Tongue (tissue), 2 donors: ENCODE data around the gene PITPNM3. TPM values are rescaled to one million over a fixed set of nuclear protein-coding genes. Genes with fewer than 3 reads are reported as not detected.
A peak's percentile ranks its signal among the peaks of the same experiment; 100 is the strongest.

ENCODE experiments used
- DNase-seq: peaks from one replicate; pipeline ENCODE4 v3.0.0-alpha.2; 2015
- total RNA-seq: library from RNA; depleted of rRNA; stranded (reverse); fragments of >200 nt; gene quantifications from one replicate; pipeline ENCODE4 v1.2.3, GENCODE V29; 2014

PITPNM3 gene
- total RNA-seq, 1 donor from 2014 or later = 7.2 TPM

- no peak for DNase-seq
Observed at GRCh38 chr17:6461792-6462524, 94.4 kb downstream of the PITPNM3 start.

- DNase-seq = no peak
Observed at GRCh38 chr17:6461246-6461645, 95.1 kb downstream of the PITPNM3 start.

- no peak for DNase-seq
Observed at GRCh38 chr17:6460531-6461161, 95.7 kb downstream of the PITPNM3 start.

DNA sequence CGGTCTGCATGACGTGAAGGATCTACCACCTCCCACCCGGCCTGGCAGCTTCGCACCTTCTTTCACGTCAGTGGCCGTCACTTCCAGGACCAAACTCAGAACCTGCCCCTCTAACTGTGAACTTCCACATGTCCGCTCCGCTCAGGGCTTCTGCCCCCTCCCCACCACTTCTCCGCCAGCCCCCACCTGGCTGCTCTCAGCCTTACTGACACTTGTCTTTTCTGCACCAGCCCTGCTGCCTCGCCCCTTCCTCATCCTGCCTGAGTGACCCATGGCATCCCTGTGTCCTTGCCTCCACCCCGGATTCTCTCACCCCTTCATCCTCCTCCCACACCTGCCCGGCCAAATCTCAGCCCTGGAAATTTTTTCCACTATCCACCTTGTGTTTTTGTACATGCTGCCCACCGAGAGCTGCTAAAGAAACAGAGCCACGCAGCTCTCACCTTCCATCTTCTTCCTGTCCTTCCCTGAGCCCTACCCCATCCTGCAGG lies 97.8 kb downstream of the PITPNM3 start:
- DNase-seq = no peak

DNA sequence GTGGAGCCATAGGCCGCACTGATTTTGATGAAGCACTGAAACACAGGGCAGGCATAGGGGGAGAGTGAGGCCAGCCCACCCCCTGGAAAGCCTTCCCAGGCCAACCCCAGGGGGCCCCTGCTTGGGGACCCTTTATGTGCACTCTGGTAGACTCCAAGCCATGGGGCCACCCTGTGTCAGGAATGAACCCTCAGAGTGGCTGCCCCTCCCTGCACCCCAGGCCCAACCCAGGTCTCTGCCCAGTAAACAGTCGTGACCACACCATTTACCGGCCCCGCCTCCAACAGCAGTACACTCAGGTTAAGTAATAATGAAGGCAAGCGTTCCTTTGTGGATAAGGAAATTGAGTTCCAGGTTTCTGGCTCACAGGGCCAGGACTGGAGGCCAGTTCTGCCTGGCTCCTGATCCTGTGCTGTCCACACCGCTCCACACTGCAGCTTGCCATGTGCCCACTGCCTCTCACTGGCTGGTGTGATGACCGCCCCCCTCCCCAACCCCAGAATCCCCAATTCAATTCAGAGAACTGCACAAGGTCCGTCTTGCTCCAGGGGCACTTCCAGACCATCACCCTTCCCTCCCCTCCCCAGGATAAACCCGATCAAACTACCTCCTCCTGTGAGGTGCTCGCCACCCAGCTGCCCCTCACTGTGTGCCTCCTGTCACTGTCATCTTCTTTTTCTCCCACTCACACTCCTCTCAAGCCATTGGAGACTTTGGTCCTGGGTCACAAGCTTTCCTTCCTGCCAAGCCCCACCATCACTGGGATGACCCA lies 98.5 kb downstream of the PITPNM3 start:
- no peak for DNase-seq

DNA sequence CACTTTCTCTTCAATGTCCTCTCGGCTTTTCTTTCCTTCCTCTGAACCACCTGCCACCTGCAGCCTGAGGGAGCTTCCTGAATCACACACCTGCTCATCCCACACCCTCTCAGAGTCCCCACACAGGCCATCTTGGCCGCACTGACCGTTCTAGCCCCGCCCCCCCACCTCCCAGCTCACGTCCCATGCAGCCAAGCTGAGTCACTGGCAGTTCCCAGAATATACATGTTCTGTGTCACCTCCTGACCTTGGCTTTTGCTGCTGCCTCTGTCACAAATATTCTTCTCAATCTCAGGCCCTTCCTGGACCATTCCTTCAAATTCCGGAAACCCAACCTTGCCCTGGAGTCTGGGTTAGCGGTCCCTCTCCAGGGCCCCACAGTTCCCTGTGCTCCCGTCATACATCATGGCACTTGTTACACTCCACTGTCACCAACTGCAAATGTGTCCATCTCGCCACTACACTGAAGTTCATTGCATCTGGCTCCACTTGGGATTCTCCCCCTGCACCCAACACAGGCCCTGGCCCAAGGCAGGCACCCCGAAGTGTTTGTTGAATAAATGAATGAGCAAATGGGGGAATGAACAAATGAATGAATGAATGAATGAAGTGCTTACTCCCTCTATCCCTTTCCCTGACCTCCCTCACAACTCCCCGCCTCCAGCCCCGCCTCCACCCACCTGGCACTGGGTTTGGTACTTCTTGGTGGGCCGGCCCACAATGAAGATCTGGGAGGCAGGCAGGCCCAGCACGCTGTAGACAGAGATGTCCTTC lies 99.3 kb downstream of the PITPNM3 start:
- no peak for DNase-seq

- DNase-seq = no peak
Observed at GRCh38 chr17:6456321-6456720, 100.0 kb downstream of the PITPNM3 start.

GRCh38 chr17:6455321-6455705 lies 101.0 kb downstream of the PITPNM3 start:
- DNase-seq = peak; percentile 71

DNA sequence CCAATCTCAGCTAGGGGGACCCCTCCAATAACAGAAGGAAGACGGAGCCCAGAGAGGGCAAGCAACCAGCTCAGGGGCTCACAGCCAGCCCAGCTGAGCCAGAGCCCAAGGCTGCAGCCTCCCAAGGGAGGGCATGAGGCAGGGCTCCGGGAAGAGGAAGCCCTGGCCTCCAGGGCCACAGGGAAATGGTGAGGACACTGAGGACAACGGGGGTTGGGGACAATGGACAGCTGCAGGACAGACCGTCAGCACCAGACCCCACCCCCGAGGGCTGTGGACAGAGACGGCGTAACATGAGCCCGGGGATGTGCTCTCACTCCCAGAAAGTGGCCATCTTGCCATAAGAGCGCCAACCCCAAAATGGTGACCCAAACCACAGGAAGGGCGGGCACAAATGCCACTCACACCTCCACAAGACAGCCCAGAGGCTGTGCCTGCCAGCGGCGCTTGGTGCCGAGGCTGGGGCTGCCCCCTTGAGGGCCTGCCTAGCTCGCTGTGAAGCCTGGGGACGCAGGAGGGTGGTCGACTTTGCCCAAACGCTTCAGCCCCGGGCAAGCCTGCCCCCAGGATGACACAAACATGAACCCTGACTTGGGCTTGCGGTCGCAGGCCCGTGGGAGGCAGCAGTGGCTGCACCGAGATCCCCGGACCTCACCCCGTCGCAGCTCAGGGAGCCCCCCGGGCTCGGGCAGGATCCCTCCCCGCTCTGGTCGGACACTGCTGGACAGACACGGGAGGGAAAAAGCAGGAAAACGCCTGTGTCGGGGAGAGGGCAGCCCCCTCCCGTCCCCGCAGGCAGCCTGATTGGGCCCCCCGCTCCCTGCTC lies 101.6 kb downstream of the PITPNM3 start:
- DNase-seq = peak; percentile 26

DNA sequence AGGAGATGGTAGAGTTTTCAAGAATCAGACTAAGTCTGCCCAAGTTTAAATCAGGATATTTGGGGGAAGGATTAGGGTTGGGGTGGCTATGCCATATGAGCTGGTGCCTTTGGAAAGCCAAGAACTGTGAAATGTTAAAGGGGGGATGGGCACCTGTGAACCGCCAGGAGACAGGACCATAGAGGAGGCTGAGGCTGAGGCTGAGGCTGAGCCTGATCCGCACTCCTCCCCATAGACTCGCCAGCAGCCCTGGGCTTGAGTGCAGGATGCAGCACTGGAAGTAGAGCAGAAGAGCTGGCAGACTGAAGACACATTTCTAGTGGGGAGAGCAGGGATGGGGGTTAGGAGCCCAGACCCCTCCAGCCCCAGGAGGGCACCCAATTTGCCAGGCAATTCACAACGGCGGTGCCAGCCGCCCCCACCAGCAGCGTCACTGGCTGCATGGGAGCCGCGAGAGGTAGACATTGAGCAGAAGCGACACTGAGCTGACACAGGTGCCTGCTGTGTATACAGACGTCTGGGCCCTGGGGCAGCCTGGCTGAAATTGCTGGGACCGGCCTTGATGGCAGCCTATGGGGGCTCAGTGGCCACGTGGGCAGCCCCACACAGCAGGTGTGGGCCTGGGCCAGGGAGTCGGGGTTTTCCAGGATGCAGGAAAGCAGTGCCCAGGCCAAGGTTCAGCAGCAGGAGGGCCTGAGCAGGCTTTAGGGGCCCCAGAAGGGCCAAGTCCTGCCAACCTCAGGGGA lies 102.9 kb downstream of the PITPNM3 start:
- no peak for DNase-seq

- DNase-seq = no peak
Observed at GRCh38 chr17:6452471-6453266, 103.7 kb downstream of the PITPNM3 start.

DNA sequence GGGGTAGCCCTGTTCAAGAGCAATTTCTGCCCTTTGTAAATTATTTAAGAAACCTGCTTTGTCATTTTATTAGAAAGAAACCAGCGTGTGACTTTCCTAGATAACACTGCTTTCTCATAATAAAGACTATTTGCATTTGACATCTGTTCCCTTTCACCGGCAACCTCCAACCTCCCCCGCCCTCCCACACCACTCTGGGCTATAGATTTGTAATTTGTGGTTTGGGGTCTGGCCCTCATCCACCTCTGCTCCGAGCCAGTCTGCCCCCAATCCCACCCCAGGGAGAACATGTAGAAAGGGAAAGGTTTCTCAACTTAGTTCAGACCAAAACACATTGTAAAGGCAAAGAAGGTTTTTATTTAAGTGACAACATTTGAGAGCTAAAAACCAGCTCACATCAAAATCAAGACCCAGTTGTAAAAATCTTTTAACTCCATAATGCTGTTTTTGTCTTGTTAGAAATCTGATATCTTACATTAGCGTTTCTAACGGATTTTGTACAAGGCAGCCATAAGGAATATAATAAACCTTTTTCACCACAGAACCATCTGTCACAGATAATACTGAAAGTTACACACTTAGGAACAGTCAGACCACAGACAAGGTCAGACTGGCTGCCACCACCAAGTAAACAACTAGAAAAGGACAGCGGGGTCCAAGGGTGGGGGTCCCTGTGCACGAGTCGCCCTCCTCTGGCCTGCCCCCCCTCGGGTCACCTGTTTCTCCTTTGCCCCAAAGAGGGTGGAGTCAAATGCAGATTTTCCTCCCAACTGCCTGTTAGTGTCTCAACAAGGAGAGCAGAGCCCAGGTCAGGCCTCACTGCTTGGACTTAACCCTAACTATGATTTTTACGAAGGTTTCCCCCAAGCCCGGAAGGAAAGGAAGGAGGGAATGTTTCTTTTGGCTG lies 105.2 kb downstream of the PITPNM3 start:
- DNase-seq = no peak

DNA sequence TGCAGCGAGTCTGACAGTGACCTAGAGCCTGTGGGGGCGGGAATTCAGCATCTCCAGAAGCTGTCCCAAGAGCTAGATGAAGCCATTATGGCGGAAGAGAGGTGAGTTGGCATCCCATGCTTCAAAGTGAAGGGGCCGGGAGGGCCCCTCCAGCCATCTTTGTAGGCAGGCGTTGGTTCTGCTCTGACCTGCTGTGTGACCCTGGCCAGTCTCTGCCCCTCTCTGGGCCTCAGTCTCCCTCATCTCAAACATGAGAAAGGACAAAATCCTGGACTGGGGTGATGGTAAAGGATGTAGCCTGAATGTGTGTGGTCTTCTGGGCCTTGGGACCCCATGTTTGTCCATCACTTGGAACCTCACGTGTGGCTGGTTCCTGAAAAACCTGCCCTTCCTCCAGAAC lies 107.0 kb downstream of the PITPNM3 start:
- no peak for DNase-seq

GRCh38 chr17:6448473-6448872 lies 107.9 kb downstream of the PITPNM3 start:
- no peak for DNase-seq

- no peak for DNase-seq
Observed at GRCh38 chr17:6446516-6447100, 109.7 kb downstream of the PITPNM3 start.

- no peak for DNase-seq
Observed at GRCh38 chr17:6444571-6445335, 111.6 kb downstream of the PITPNM3 start.
